GM19025 (cell line): Measurements from ENCODE around the gene SCO2.

Experiments used
- ATAC-seq: cut with Tn5 transposase; IDR thresholded peaks from one replicate; pipeline ENCODE4 v1.9.1; 2021; ENCODE audit warnings: mild to moderate bottlenecking, low read depth, moderate library complexity; ENCODE audit not compliant: unreplicated experiment

SCO2 gene, protein sequence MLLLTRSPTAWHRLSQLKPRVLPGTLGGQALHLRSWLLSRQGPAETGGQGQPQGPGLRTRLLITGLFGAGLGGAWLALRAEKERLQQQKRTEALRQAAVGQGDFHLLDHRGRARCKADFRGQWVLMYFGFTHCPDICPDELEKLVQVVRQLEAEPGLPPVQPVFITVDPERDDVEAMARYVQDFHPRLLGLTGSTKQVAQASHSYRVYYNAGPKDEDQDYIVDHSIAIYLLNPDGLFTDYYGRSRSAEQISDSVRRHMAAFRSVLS

GRCh38 chr22:50525104-50525857 lies at the start of gene SCO2:
SCO2 (minus strand) TSS chr22:50525598; CDS start chr22:50524411, 1,187 bp downstream.
- peak; percentile 36 for ATAC-seq

DNA sequence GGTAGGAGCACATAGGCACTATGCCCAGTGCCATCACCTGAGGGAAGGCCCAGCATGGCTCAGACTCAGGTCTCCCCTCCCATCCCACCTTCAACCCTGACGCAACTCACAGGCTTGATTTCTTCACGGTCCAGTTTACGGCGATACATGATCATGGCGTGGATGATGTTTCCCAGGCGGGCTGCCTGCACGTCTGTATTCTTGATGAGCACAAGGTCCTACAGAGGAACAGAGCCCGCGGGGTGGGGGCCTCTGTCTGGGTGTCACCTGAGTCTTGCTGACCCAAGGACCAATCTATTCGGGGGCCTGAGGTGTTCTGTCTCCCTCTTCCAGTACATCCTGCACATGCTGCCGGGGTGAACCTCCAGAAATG lies 49.0 kb upstream of the SCO2 start:
- no peak for ATAC-seq

- ATAC-seq, result no peak
Observed at GRCh38 chr22:50573491-50574382, 48.3 kb upstream of the SCO2 start.

DNA sequence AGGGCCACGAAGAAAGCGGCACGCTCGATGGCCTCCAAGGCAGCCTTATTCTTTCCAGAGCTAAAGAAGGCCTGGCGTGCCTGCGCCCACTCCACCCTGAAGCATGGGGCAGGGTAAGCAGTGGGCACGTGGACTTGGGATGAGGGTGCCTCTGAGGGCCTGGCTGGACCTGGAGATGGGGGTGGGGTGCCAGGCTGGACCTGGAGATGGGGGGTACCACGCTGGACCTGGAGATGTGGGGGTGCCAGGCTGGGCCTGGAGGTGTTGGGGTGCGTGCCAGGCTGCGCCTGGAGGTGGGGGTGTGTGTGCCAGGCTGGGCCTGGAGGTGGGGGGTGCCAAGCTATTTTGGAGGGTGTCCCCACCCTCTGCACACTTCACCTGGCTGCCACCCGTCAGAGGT lies 47.6 kb upstream of the SCO2 start:
- no peak for ATAC-seq

DNA sequence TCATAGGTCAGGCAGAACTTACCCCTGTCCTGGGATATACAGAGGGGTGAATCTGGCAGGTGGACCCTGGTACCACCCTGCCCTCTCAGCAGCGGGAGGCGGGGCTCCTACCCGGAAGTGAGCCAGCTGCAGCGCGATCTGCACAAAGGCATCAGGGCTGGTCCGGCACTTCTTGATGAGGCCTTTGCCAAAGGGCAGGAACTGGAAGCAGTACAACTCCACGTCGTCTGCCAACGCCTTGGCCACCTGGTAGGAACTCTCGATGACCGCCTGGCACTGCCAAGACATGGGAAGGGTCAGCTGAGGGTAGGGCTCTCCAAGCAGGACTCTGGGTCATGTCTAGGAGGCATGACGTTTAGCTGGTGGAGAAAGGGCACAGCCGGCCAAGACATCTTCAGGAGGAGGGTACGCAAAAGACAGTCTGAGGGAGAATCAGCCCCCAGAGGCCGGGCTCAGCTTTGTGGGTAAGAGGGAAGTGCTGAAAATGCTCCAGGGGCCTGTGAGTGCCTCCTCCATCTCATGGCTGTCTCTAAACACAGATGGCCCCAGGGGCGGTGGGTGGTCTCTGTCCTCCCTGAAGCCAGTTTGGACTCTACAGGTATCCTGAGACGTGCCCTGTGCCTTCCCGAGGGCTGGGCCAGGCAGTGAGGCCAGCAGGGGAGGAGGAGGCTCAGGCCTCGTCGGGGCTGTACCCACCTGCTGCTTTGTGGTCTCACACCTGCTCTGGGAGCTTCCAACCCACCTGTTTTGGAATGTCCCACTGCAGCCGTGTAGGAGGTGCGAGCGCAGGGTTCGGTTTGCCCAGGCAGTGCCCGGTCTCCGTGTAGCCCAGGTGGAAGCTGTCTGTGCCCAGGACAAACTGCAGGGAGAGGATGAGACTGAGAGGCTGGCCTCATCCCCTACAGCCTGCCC lies 46.1 kb upstream of the SCO2 start:
- ATAC-seq, result no peak

DNA sequence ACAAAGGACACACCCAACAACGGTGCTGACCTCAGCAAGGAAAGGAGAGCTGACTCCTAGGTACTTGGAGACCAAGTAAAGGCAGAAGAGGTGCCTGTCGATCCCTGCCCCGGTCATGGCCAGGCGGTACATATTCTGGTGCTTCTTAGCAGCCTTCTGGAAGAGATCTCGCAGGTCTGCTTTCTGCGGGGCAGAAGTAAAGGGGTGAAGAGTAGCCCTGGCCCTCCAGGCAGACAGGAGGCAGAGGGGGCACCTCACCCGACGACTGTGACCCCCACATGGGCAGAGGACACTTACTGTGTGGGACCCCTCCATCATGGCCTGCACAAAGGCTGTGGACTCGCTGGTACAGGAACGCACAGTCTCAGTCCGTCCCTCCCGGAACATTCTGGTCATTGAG lies 45.5 kb upstream of the SCO2 start:
- ATAC-seq, result no peak

GRCh38 chr22:50569896-50570535 lies 44.6 kb upstream of the SCO2 start:
- no peak for ATAC-seq

DNA sequence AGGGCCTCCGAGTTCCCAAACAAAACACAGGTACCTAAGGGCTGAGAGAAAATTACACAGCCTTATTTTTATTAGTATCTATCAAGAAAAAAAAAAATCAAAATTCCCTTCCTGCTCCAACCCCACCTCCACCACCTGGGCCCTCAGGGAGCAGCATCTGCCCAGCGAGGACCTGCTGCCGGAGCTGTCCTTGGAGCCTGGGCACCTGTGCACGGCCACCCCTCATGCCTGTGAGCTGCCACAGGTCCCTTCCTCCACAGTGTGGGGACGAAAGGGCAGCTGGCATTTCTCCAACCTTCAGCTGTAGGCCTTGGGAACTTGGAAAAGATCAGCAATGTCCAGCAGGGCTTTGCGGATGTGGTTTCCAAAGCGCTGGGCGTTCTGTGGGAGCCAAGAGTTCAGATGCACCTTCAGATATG lies 43.7 kb upstream of the SCO2 start:
- no peak for ATAC-seq

DNA sequence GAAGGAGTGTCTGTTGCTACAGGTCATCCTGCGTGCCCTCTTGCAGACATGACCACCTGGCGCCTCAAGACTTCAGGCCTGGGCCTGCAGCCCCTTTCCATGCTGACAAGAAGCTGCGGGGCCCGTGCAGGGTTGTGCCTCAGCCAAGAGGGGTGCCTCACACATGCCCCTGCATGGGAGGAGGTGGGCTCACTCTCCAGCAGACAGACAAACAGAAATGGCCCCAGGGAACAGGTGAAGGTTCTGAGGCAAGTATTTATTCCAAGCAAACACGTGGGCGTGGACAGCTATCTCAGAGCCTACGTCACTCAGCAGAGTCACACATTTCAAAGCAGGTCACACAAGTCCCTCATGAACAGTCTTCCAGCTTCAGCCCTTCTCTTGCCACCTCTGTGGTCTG lies 43.2 kb upstream of the SCO2 start:
- no peak for ATAC-seq

- no peak for ATAC-seq
Observed at GRCh38 chr22:50567721-50568252, 42.4 kb upstream of the SCO2 start.

- no peak for ATAC-seq
Observed at GRCh38 chr22:50564289-50564688, 38.9 kb upstream of the SCO2 start.

GRCh38 chr22:50563413-50564160 lies 38.2 kb upstream of the SCO2 start:
- no peak for ATAC-seq

- ATAC-seq, result peak; percentile 97
Observed at GRCh38 chr22:50562523-50563412, 37.4 kb upstream of the SCO2 start, which contains the start of gene SYCE3. SYCE3 (minus strand) TSS chr22:50562919; CDS start chr22:50556405, 6,514 bp downstream.

- ATAC-seq, result no peak
Observed at GRCh38 chr22:50561401-50562358, 36.3 kb upstream of the SCO2 start.

DNA sequence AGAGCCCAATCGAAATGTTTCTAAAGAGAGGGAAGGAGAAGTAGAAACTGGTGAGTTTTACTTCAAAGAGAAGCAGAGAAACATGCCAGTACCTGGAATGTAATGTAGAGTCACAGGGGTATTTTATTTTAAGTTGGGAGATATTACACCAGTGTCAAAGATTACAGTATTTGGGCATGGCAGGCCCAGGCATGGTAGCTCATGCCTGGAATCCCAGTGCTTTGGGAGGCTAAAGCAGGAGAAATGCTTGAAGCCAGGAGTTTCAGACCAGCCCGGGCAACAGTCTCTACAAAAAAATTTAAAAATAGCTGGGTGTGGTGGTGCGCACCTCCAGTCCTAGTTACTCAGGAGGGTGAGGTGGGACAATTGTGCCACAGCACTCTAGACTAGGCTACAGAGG lies 34.6 kb upstream of the SCO2 start:
- ATAC-seq, result no peak

- no peak for ATAC-seq
Observed at GRCh38 chr22:50556703-50557102, 31.3 kb upstream of the SCO2 start.
